ENCODE measurements around the gene PTBP3.

DNA sequence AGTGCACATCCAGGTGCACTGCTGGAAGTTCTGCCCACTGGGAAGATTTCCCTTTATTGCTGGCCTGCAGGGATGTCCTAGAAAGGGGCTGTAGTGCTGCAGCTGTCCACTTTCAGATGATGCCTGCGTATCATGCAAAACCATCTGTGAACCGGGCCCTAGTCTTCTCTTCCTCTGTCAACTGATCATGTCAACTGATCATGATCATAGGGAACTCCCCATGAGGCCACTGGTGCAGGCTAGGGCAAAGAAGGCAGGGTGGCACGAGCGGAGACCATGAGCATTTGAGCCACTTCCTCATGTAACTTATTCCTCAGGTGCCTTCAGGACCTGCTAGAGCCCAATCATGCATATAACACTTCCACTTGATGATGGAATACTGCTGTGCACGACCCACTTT lies 41.9 kb upstream of the PTBP3 start:
- TF ChIP-seq CTCF (IDR thresholded peaks at IDR 0.05 in 4 of 5, conservative IDR thresholded peaks at IDR 0.05 in 1 of 5) (no peak), POLR2A (IDR thresholded peaks at IDR 0.05) (no peak)

Data from gastrocnemius medialis (tissue), 4 donors.